ENCODE results near the gene RERE.

RERE gene

GRCh38 chr1:8684590-8684989 lies 132.8 kb downstream of the RERE start:
- DNase-seq: peak; percentile 27

- DNase-seq: no peak
Measured at GRCh38 chr1:8682573-8682972, 134.9 kb downstream of the RERE start.

DNA sequence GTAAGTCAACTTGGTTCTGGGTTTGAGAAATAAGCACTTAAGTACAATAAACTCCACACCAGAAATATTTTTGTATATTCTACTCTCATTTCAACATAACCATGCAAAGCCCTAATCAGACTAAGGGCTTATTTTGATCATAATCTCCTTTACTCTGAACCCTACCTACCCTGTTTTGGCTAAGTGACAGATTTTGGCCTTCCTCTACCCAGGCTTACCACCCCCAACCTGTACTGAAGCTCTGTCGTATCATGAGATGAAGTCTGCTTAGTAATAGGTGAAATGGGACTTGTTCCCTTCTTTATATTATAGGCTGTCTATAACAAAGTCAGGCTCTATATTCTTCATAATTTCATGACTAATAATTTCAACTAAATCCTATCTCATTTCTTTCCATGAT lies 135.5 kb downstream of the RERE start:
- DNase-seq: no peak

- DNase-seq: peak; percentile 75
Measured at GRCh38 chr1:8680664-8681650, 136.5 kb downstream of the RERE start.

DNA sequence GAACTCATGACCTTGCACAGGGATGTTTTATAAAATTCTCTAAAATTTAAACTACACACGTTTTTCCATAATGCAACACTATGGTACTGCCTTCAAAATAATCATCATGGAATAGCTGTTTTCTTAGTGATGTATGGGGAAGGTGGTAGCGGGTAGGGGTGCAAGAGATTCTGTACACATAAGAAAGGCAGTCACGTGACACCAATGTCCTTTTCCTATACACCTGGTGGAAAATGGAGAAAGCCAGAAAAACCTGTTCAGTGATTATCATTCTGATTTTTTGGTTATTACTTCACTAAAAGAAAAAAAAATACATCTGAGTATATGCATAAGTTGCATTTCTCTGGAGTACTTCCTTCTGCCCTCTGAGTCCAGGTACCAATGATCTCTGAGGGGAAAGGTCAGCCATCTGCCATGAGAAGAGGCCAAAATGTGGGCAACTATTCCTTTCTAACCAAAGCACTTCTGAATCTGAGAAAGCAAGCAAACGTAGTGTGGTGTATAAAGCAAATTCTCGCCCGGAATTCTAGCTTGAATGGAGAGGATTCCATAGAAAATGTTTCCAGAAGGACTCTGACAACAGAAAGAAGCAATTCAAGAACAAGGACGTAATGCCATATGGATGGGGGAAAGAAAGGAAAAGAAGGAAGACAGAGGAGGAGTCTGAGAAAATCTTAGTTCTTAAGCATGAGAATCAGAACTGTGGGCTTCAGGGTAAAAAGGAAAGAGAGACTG lies 137.3 kb downstream of the RERE start:
- no peak for DNase-seq

DNA sequence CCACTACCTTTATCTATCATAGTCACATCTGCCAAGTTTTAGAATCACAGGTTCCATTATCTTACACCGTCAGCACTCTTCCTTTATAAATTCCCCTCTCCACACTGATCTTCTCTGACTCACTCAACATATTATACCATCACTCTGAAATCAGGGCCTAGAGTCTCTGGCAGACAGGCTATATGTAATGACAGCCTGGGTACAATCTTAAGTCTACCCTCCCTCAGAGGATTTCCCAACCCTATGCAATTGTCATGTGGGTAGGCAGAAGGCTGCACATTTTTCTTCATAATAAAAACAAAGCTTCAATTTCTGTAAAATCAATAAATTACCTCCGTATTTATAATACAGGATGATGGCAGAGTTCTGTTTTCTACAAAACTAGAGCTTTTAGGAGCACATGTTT lies 138.0 kb downstream of the RERE start:
- DNase-seq: no peak

GRCh38 chr1:8678673-8679394 lies 138.6 kb downstream of the RERE start:
- DNase-seq: no peak

DNA sequence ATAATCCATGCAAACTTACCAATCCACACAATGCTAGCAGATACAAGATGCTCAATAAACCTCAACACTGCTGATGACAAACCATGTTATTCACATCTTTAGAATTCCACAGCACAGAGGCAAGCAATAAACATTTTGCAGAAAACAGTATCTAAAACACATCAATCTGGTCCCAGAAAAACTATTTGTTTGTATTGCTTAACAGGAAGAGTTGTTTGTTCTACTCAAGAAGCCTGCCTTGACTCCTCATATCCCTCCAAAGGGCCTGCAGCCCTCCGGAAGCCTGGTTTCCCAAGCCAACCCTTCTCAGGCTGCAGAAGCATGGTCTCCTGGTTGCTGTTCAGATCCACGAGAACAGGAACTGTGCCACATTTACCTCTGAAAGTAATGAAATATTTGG lies 139.7 kb downstream of the RERE start:
- no peak for DNase-seq

GRCh38 chr1:8676813-8677212 lies 140.6 kb downstream of the RERE start:
- no peak for DNase-seq

DNA sequence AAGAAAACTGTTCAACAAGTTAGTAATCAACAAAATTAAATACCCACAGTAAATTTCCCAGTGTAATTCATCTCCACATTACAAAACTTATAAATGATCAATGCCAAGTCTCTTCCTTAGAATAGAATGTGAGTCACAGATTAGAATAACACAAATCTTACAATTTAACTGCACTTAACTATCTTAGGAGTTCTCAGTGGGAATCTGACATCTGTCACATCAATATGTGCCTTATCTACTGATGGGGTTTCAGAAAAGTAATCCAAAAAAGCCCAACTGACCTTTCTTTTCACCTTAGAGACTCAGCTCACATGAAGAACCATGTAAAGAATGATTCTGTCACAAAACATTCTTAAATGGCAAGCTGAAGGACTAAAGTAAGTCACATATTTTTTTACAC lies 141.4 kb downstream of the RERE start:
- no peak for DNase-seq

DNA sequence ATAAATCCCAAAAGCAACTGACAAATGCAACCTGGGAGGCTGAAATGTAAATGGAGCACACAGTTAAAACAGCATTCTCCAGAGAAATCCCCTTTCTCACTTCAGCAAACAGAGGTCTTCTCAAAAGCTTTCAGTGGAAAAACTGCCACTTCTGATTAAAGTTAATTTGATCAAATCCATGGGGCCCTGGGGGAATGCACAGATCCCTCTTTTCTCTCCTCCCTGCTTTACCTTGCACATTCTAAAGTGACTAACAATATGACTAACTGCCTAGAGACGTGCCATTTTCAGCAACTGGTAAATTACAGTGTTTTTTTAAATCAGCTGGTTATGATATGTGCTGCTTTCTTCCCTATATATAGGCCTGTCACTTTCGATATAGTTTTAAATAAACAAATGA lies 142.5 kb downstream of the RERE start:
- DNase-seq: no peak

DNA sequence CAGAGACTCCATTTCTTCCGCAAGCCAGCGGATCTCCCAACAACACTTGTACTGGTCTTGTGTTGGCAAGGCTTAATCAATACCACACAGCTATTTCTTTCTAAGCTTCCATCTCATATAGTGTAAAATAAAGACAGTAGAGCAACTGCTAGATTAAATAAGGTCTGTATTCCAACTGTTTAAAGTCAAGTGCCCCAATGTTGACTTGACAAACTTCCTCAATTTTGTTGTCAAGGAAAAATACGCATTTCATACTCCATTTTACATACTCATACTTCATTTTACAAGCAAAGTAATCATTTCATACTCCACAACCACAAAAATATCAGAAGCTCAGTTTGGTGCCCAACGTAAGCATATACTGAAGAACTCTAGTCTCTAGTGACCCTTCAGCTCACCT lies 143.0 kb downstream of the RERE start:
- peak; percentile 37 for DNase-seq

DNA sequence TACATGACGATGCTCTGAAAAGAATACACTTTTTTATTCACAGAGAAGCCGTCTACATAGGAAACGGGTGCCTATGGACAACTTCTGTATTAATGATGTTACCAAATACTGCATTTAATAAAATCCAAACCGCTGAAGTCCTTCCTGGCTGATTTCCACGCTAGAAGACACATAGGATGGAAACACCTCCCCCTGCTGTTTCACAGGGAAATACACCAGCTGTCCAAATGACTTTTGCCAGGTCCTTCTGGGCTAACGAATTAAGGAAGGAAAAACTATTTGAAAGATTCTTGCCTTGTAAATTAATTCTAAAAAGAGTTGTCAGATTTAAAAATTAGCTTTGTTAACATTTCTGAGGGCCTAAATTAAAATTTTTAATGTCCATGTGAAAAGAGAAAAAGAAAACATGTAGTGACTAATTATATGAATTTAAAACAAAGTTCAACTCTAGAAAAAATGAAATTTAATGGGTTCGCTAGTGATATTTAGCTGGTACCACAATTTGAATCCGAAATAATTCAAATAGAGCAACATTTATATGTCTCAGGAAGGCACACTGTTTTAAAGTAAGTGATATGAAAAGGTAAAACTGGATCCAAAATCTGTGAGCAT lies 146.0 kb downstream of the RERE start:
- DNase-seq: peak; percentile 69

GRCh38 chr1:8670371-8670818 lies 147.0 kb downstream of the RERE start:
- no peak for DNase-seq

- DNase-seq: no peak
Measured at GRCh38 chr1:8669606-8670335, 147.7 kb downstream of the RERE start.

GRCh38 chr1:8667869-8668594 lies 149.4 kb downstream of the RERE start:
- no peak for DNase-seq

DNA sequence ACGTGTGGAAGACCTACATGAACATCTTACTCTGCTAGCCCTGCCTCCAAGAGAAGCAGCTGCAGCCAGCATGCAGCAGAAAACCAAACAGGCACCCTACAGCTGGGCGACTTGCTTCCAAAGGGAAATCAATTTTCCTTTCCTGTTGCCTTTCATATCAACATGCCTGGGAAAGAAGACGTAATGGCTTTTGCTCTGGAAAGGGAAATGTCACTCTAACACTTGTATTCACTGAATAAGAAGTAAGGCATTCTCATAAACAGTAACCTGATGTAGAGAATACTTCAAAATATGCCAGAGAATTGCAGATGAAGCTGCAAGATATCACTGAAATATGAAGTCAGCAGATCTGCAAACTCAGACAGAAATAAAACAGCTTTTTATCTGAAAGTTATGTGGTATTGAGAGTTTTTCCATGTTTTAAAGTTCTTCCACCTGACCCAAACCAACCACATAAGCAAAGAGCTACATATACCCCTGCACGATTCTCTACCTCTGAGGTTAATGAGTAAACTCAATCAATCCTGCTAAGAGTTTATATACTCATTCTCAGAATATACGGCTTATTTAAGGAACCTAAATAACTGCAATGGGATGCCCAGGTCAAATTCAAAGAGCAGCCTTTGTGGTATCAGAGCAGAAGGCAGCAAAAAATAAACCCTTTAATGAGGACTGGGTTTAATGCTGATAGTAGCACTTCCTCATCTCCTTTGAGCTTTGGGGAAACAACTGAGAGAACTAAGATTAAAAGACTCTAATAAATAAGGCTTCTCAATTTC lies 150.9 kb downstream of the RERE start:
- DNase-seq: no peak

GRCh38 chr1:8665833-8666232 lies 151.6 kb downstream of the RERE start:
- DNase-seq: no peak

DNA sequence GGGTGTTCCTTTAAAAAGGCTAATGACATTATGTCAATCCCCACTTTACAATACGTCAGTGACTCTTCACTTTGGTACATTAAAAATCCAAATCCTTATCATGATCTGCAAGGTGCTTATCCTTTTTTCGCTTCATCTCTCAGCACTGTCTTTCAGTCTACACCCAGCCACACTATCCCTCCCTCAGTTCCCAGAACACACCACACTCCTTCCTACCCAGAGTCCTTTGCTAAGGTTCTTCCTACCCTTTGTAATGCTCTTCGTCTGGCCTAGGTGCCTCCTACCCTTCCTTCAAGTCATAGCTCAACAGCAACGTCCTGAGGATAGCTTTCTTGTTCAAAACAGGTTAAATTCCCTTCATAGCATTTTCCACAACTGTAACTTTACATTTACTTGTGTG lies 152.6 kb downstream of the RERE start:
- DNase-seq: no peak

DNA sequence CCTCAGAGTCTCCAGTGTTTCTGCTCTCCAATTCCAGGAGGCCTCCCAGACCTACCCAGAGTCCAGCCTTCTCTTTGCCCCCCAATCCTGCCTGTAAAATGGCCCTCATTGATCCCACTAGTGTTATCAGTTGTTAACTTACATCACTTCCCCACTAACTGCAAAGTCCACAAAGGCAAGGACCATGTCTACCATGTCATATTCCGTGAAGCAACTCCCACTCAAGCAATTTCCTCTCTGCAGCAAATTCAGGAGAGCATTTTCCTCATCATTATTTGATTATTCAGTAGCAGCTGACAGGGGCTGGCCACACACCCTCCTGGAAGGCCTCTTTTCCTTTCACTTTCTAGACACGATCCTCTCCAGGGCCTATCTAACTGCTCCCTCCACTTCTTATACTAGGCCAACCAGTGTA lies 153.5 kb downstream of the RERE start:
- peak; percentile 28 for DNase-seq

Measured in DMS153 (cell line).